ENCODE measurements around the gene RNF34.

RNF34 gene, protein sequence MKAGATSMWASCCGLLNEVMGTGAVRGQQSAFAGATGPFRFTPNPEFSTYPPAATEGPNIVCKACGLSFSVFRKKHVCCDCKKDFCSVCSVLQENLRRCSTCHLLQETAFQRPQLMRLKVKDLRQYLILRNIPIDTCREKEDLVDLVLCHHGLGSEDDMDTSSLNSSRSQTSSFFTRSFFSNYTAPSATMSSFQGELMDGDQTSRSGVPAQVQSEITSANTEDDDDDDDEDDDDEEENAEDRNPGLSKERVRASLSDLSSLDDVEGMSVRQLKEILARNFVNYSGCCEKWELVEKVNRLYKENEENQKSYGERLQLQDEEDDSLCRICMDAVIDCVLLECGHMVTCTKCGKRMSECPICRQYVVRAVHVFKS
- 39.4 to 52.3 (median 39.9) reads per million in 3 donors for total RNA-seq

DNA sequence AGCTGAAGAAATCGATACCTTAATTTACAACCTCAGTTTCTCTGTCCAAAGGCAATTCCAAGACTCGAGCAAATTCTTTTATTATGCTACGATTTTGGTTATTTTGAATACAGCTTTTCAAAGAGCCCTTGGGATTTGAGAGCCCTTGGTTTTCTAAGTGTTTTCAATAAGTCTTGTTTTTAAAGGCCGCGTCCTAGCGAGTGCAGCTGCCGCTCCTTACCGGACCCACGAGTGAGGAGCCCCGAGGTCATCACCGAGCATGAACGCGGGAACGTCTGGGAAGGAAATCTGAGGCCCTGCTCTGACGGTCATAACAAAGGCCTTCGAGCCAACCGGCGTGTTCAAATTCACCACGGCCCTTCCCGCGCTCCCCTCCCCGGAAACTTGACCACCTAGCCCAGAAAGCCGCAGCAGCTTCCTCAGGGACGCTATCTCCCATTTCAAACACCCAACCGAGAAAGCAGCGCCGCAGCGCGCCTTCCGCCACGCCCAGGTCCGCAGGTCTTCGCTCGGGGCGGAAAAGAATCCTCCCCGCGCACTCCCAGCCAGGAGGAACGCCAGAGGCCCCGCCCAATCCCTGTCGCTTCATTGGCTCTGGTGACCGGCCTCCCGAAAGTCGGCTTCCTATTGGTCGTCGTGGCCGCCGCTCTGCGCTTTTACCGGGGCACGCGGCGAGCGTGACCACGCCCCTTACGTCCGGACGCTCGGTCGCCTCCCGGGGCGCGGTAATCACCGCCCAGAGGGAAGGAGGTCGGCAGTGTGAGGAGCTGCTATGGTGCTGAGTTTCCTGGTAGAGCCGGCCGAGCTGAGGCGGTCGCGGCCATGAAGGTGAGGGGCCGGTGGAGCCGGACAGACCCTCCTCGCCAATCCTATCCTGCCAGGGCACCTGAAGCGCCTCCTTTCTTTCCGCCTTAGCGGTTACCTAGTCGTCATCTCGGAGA lies at the start of gene RNF34:
TSS of gene RNF34 (plus strand) at position 728 of the 941 bp plus-strand sequence. CDS start at position 823, 95 bp downstream.
- peaks cover 9% of the 10 kb centered on the region for H3K36me3 ChIP-seq (ENCODE audit: control insufficient read depth, insufficient read depth, low read length)
- DNase-seq = peak; percentile 94 to 97 (median 97)
- peaks cover 15% of the 10 kb centered on the region for H3K4me1 ChIP-seq (ENCODE audit: control insufficient read depth, insufficient read depth, low read length, poor library complexity, severe bottlenecking)
- no peaks in the 10 kb centered on the region for H3K9me3 ChIP-seq (ENCODE audit: control insufficient read depth, low read length)
- H3K4me3 ChIP-seq (ENCODE audit: insufficient read depth, low read depth, low read length, poor library complexity, severe bottlenecking) = peak within 1 kb of the TSS; percentile 95
- no peaks in the 10 kb centered on the region for H3K27me3 ChIP-seq (replicated peaks; ENCODE audit: control insufficient read depth, insufficient read depth, low read length, poor library complexity, severe bottlenecking)
- peak within 1 kb of the TSS; percentile 96 for H3K27ac ChIP-seq (ENCODE audit: insufficient read depth, low read length, poor library complexity, severe bottlenecking)

DNA sequence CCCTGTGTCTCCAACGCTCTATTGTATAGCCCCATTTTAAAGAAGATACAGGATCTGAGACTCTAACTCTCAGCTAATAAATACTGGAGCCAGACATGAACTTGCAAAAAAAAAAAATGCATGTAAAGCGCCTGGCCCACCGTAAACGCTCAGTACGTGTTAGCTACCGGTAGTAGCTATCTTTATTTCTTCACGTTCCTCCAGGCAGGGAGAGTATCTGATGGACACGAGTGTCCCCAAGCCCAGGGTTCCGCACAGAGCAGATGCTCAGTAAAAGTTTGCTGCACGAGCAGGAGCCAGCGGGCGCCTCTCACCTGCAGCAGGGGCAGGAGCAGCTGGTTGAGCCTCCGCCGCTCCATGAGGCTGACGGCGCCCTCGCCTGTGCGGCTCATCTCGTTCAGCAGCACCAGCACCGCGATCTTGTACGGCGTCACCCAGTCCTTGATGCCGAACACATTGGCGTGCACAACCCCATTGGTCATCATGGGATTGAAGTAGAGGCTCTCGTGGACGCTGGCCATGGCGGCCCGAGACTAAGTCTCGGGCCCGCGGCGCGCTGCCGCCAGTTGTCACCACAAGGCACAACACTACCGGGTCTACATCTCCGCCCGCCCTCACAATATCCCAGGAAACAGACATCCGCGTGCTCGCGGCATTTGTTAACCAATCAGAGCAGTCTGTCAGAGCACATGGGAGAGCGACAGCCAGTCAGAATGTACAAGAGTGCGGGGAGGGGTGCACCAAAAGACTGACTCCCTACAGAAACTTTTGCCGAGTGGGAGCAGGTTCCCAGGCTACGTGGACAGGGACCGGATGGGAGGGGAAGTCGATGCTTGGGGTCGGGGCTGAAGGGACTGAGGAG lies 47.9 kb upstream of the RNF34 start, which contains the start of gene ANAPC5:
TSS of gene ANAPC5 (minus strand) at position 592 of the 862 bp plus-strand sequence. CDS start at position 521, 71 bp downstream.
- no peaks in the 10 kb centered on the region for H3K9me3 ChIP-seq (ENCODE audit: control insufficient read depth, low read length)

GRCh38 chr12:121352682-121353018 lies 47.3 kb upstream of the RNF34 start:
- no peaks in the 10 kb centered on the region for H3K27me3 ChIP-seq (replicated peaks; ENCODE audit: control insufficient read depth, insufficient read depth, low read length, poor library complexity, severe bottlenecking)
- peak overlapping the region; percentile 62 for H3K4me3 ChIP-seq (ENCODE audit: insufficient read depth, low read depth, low read length, poor library complexity, severe bottlenecking)
- peaks cover 3% of the 10 kb centered on the region for H3K4me1 ChIP-seq (ENCODE audit: control insufficient read depth, insufficient read depth, low read length, poor library complexity, severe bottlenecking)
- H3K27ac ChIP-seq (ENCODE audit: insufficient read depth, low read length, poor library complexity, severe bottlenecking) = peak overlapping the region; percentile 64
- H3K9me3 ChIP-seq (ENCODE audit: control insufficient read depth, low read length) = no peaks in the 10 kb centered on the region
- H3K36me3 ChIP-seq (ENCODE audit: control insufficient read depth, insufficient read depth, low read length) = no peaks in the 10 kb centered on the region
- DNase-seq = no peak

More for the DNA sequence above, 47.9 kb upstream of the RNF34 start, which contains the start of gene ANAPC5:
- Histone ChIP-seq H3K36me3 (ENCODE audit: control insufficient read depth, insufficient read depth, low read length) (peaks cover 5% of the 10 kb centered on the region), H3K27me3 (replicated peaks; ENCODE audit: control insufficient read depth, insufficient read depth, low read length, poor library complexity, severe bottlenecking) (no peaks in the 10 kb centered on the region), H3K4me3 (ENCODE audit: insufficient read depth, low read depth, low read length, poor library complexity, severe bottlenecking) (peak within 1 kb of the TSS; percentile 62), H3K4me1 (ENCODE audit: control insufficient read depth, insufficient read depth, low read length, poor library complexity, severe bottlenecking) (peaks cover 3% of the 10 kb centered on the region), H3K27ac (ENCODE audit: insufficient read depth, low read length, poor library complexity, severe bottlenecking) (peak within 1 kb of the TSS; percentile 64)
- DNase-seq = peak; percentile 80 to 88 (median 87)

DNA sequence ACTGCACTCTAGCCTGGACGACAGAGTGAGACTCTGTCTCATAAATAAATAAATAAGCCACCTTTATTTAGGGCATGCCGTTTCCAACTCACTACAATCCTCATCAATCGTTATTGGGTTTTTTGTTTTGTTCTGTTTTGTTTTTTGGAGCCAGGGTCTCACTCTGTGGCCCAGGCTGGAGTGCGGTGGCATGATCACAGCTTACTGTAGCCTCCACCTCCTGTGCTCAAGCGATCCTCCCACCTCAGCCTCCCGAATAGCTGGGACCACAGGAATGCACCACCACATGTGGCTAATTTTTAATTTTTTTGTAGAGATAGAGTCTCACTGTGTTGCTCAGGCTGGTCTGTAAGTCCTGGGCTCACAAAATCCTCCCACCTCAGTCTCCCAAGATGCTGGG lies 44.1 kb upstream of the RNF34 start:
- Histone ChIP-seq H3K27ac (ENCODE audit: insufficient read depth, low read length, poor library complexity, severe bottlenecking) (no peak overlapping the region), H3K4me3 (ENCODE audit: insufficient read depth, low read depth, low read length, poor library complexity, severe bottlenecking) (no peak overlapping the region), H3K36me3 (ENCODE audit: control insufficient read depth, insufficient read depth, low read length) (no peaks in the 10 kb centered on the region), H3K4me1 (ENCODE audit: control insufficient read depth, insufficient read depth, low read length, poor library complexity, severe bottlenecking) (peaks cover 3% of the 10 kb centered on the region), H3K9me3 (ENCODE audit: control insufficient read depth, low read length) (no peaks in the 10 kb centered on the region), H3K27me3 (replicated peaks; ENCODE audit: control insufficient read depth, insufficient read depth, low read length, poor library complexity, severe bottlenecking) (no peaks in the 10 kb centered on the region)
- no peak for DNase-seq

- no peak for DNase-seq
- Histone ChIP-seq H3K4me1 (ENCODE audit: control insufficient read depth, insufficient read depth, low read length, poor library complexity, severe bottlenecking) (no peaks in the 10 kb centered on the region), H3K27me3 (replicated peaks; ENCODE audit: control insufficient read depth, insufficient read depth, low read length, poor library complexity, severe bottlenecking) (no peaks in the 10 kb centered on the region), H3K4me3 (ENCODE audit: insufficient read depth, low read depth, low read length, poor library complexity, severe bottlenecking) (no peak overlapping the region), H3K36me3 (ENCODE audit: control insufficient read depth, insufficient read depth, low read length) (no peaks in the 10 kb centered on the region), H3K27ac (ENCODE audit: insufficient read depth, low read length, poor library complexity, severe bottlenecking) (no peak overlapping the region), H3K9me3 (ENCODE audit: control insufficient read depth, low read length) (no peaks in the 10 kb centered on the region)
Measured at GRCh38 chr12:121356657-121357056, 43.3 kb upstream of the RNF34 start.

DNA sequence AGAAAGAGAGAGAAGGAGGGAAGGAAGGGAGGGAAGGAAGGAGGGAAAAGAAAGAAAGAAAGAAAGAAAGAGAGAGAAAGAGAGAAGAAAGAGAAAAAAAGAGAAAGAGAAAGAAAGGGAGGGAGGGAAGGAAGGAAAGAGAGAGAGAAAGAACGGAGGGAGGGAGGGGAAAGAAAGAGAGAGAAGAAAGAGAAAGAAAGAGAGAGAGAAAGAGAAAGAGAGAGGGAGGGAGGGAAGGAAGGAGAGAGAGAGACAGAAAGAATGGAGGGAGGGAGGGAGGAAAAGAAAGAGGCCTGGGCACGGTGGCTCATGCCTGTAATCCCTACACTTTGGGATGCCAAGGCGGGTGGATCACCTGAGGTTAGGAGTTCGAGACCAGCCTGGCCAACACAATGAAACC lies 42.6 kb upstream of the RNF34 start:
- H3K4me1 ChIP-seq (ENCODE audit: control insufficient read depth, insufficient read depth, low read length, poor library complexity, severe bottlenecking) = no peaks in the 10 kb centered on the region
- no peaks in the 10 kb centered on the region for H3K36me3 ChIP-seq (ENCODE audit: control insufficient read depth, insufficient read depth, low read length)
- H3K27ac ChIP-seq (ENCODE audit: insufficient read depth, low read length, poor library complexity, severe bottlenecking) = no peak overlapping the region
- no peaks in the 10 kb centered on the region for H3K27me3 ChIP-seq (replicated peaks; ENCODE audit: control insufficient read depth, insufficient read depth, low read length, poor library complexity, severe bottlenecking)
- no peaks in the 10 kb centered on the region for H3K9me3 ChIP-seq (ENCODE audit: control insufficient read depth, low read length)
- no peak overlapping the region for H3K4me3 ChIP-seq (ENCODE audit: insufficient read depth, low read depth, low read length, poor library complexity, severe bottlenecking)
- no peak for DNase-seq

DNA sequence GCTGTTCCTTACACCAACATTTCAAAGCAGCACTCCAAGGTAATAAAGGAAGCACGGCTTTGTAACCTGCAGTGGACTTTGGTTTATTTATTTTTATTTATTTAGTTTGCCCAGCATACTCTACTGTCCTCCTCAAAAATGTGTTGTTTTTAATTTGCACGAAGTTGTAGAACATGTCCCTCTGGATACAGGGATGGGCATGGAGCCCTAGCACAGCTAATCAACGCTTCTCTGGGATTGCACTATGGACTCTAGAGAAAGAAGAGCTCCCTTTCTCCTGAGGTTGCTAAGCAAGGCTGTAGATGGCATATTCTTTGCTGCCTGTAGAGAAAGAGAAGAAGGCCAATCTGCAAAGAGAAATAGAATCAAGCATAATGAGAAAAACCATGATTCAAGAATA lies 41.8 kb upstream of the RNF34 start:
- DNase-seq = no peak
- Histone ChIP-seq H3K27me3 (replicated peaks; ENCODE audit: control insufficient read depth, insufficient read depth, low read length, poor library complexity, severe bottlenecking) (no peaks in the 10 kb centered on the region), H3K27ac (ENCODE audit: insufficient read depth, low read length, poor library complexity, severe bottlenecking) (no peak overlapping the region), H3K4me3 (ENCODE audit: insufficient read depth, low read depth, low read length, poor library complexity, severe bottlenecking) (no peak overlapping the region), H3K9me3 (ENCODE audit: control insufficient read depth, low read length) (no peaks in the 10 kb centered on the region), H3K36me3 (ENCODE audit: control insufficient read depth, insufficient read depth, low read length) (no peaks in the 10 kb centered on the region), H3K4me1 (ENCODE audit: control insufficient read depth, insufficient read depth, low read length, poor library complexity, severe bottlenecking) (no peaks in the 10 kb centered on the region)

- no peak for DNase-seq
- Histone ChIP-seq H3K27me3 (replicated peaks; ENCODE audit: control insufficient read depth, insufficient read depth, low read length, poor library complexity, severe bottlenecking) (no peaks in the 10 kb centered on the region), H3K9me3 (ENCODE audit: control insufficient read depth, low read length) (no peaks in the 10 kb centered on the region), H3K27ac (ENCODE audit: insufficient read depth, low read length, poor library complexity, severe bottlenecking) (no peak overlapping the region), H3K4me3 (ENCODE audit: insufficient read depth, low read depth, low read length, poor library complexity, severe bottlenecking) (no peak overlapping the region), H3K36me3 (ENCODE audit: control insufficient read depth, insufficient read depth, low read length) (no peaks in the 10 kb centered on the region), H3K4me1 (ENCODE audit: control insufficient read depth, insufficient read depth, low read length, poor library complexity, severe bottlenecking) (no peaks in the 10 kb centered on the region)
Measured at GRCh38 chr12:121364683-121365121, 35.2 kb upstream of the RNF34 start.

DNA sequence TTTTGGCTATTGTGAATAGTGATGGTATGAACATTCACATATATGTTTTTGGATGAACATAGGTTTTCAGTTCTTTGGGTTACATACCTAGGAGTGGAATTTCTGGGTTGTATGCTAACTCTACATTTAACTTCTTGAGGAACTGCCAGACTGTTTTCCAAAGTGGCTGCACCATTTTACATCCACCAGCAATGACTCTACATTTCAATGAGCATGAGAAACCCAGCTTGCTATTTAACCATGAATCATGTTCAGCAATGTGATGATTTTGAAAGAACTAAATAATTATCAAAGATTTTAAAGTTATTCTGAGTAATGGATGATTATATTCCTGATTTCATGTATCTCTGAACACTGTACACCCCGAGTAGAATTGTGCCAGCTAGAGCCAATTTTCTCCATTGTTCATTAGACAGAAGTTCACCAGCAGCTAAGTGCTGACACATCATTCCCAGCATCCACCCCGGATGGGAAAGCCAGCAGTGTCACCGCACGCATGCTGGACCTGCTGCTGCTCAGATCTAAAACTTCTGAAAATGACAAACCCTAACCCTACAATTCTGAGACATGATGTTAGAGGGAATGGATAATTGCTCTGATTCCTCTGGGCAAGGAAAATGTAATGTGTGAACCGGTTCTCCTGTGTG lies 34.4 kb upstream of the RNF34 start:
- no peaks in the 10 kb centered on the region for H3K4me1 ChIP-seq (ENCODE audit: control insufficient read depth, insufficient read depth, low read length, poor library complexity, severe bottlenecking)
- no peaks in the 10 kb centered on the region for H3K9me3 ChIP-seq (ENCODE audit: control insufficient read depth, low read length)
- no peak for DNase-seq
- no peak overlapping the region for H3K4me3 ChIP-seq (ENCODE audit: insufficient read depth, low read depth, low read length, poor library complexity, severe bottlenecking)
- no peak overlapping the region for H3K27ac ChIP-seq (ENCODE audit: insufficient read depth, low read length, poor library complexity, severe bottlenecking)
- no peaks in the 10 kb centered on the region for H3K36me3 ChIP-seq (ENCODE audit: control insufficient read depth, insufficient read depth, low read length)
- H3K27me3 ChIP-seq (replicated peaks; ENCODE audit: control insufficient read depth, insufficient read depth, low read length, poor library complexity, severe bottlenecking) = no peaks in the 10 kb centered on the region
